SK-N-SH (cell line): ENCODE data around the gene IGF2. TPM values are rescaled to one million over a fixed set of nuclear protein-coding genes. Genes with fewer than 3 reads are reported as not detected.

Experiments
- CTCF ChIA-PET: fragments of 300-600, 350-600 bp; formaldehyde crosslinking; extraction: SDS; loops from one replicate; lab custom pipeline; 2021; lab: Yijun Ruan, JAX
- POLR2A ChIA-PET: fragments of 350-600 bp; sonication (Branson Sonifier 250); formaldehyde crosslinking; extraction: SDS; loops from one replicate; lab custom pipeline; 2020; ENCODE audit warnings: antibody characterized with exemption, inconsistent platforms; lab: Yijun Ruan, JAX
- DNase-seq: peaks from one replicate; pipeline ENCODE4 v3.0.0; 2012
- H2AFZ ChIP-seq: fragments of 200-600 bp; sonication (generic); 2 replicates; pipeline ENCODE4 v1.8.1; 2016; ENCODE audit warnings: antibody characterized with exemption, mild to moderate bottlenecking, low read depth
- H3F3A ChIP-seq: fragments of 200-600 bp; sonication (generic); replicated peaks from 2 replicates; pipeline ENCODE3; 2016; ENCODE audit warnings: antibody characterized with exemption, mild to moderate bottlenecking; ENCODE audit not compliant: insufficient read depth
- H3K27ac ChIP-seq, 2 experiments: fragments of 200-500 bp in 1 of 2; fragments of 200-600 bp in 1 of 2; sonication (Bioruptor generic) in 1 of 2; sonication (generic), shearing (Covaris generic) in 1 of 2; 2 replicates each; pipeline versions ENCODE4 v1.5.1 to v1.6.1; 2014 to 2016; ENCODE audit warnings: low read depth in 2 of 2, inconsistent platforms in 1 of 2, low read length in 1 of 2, mild to moderate bottlenecking in 1 of 2, mixed read lengths in 1 of 2
- H3K27me3 ChIP-seq: fragments of 200-600 bp; sonication (generic), shearing (Covaris generic); 2 replicates; pipeline ENCODE4 v1.6.1; 2016; ENCODE audit warnings: mixed run types; ENCODE audit not compliant: insufficient read depth
- H3K36me3 ChIP-seq, 2 experiments: fragments of 200-500 bp in 1 of 2; fragments of 200-600 bp in 1 of 2; sonication (Bioruptor generic) in 1 of 2; sonication (generic) in 1 of 2; replicated peaks in 1 of 2; 2 replicates each; pipeline versions ENCODE3 to v1.5.1; 2014 to 2016; ENCODE audit warnings: low read length in 1 of 2, mild to moderate bottlenecking in 1 of 2; ENCODE audit not compliant: insufficient read depth in 2 of 2, control insufficient read depth in 1 of 2
- H3K4me1 ChIP-seq, 2 experiments: fragments of 200-500 bp in 1 of 2; fragments of 200-600 bp in 1 of 2; sonication (Bioruptor generic) in 1 of 2; sonication (generic), shearing (Covaris generic) in 1 of 2; 2 replicates each; pipeline versions ENCODE4 v1.5.1 to v1.6.1; 2014 to 2016; ENCODE audit warnings: low read depth in 1 of 2, low read length in 1 of 2, mixed run types in 1 of 2; ENCODE audit not compliant: insufficient read depth in 2 of 2, control insufficient read depth in 1 of 2
- H3K4me2 ChIP-seq: fragments of 200-600 bp; sonication (generic), shearing (Covaris generic); 2 replicates; pipeline ENCODE4 v1.6.1; 2017; ENCODE audit warnings: mixed run types
- H3K4me3 ChIP-seq, 2 experiments: fragments of 200-500 bp in 1 of 2; fragments of 200-600 bp in 1 of 2; sonication (Bioruptor generic) in 1 of 2; sonication (generic), shearing (Covaris generic) in 1 of 2; 2 replicates each; pipeline versions ENCODE4 v1.5.1 to v1.8.1; 2014 to 2016; ENCODE audit warnings: low read depth in 2 of 2, inconsistent platforms in 1 of 2, low read length in 1 of 2, mild to moderate bottlenecking in 1 of 2, mixed read lengths in 1 of 2, moderate library complexity in 1 of 2
- H3K79me2 ChIP-seq: fragments of 200-600 bp; sonication (generic); 2 replicates; pipeline ENCODE4 v1.8.1; 2017; ENCODE audit warnings: mild to moderate bottlenecking; ENCODE audit not compliant: insufficient read depth
- H3K9ac ChIP-seq: fragments of 200-600 bp; sonication (generic); 2 replicates; pipeline ENCODE4 v1.6.1; 2017; ENCODE audit warnings: mixed run types
- H3K9me2 ChIP-seq: fragments of 200-600 bp; sonication (generic); 2 replicates; pipeline ENCODE4 v1.6.1; 2017; ENCODE audit warnings: mixed run types
- H3K9me3 ChIP-seq: fragments of 200-600 bp; sonication (generic); 2 replicates; pipeline ENCODE4 v1.6.1; 2017; ENCODE audit warnings: mixed run types, mild to moderate bottlenecking, moderate library complexity
- H4K20me1 ChIP-seq: fragments of 200-600 bp; sonication (generic); 2 replicates; pipeline ENCODE4 v1.6.1; 2017; ENCODE audit warnings: mild to moderate bottlenecking, mixed run types; ENCODE audit not compliant: insufficient read depth
- CHD2 ChIP-seq: fragments of 150-350 bp; IDR thresholded peaks from 2 replicates; pipeline ENCODE4 v1.6.1; 2018; ENCODE audit warnings: low read length; ENCODE audit not compliant: partially characterized antibody
- EZH2phosphoT487 ChIP-seq: fragments of 200-600 bp; sonication (generic); IDR thresholded peaks from 2 replicates; pipeline ENCODE4 v1.6.1; 2017; ENCODE audit warnings: low read depth, mixed run types, mild to moderate bottlenecking, antibody characterized with exemption, moderate library complexity, borderline replicate concordance
- FOSL2 ChIP-seq: IDR thresholded peaks from 2 replicates; pipeline ENCODE4 v1.4.0; 2012; ENCODE audit warnings: low read depth, mild to moderate bottlenecking, moderate library complexity, borderline replicate concordance
- FOXJ3 ChIP-seq: sonication (generic); formaldehyde crosslinking; IDR thresholded peaks from 2 replicates; pipeline ENCODE4 v1.5.1; 2020; ENCODE audit warnings: mild to moderate bottlenecking, missing genetic modification reagents
- FOXM1 ChIP-seq: IDR thresholded peaks from 2 replicates; pipeline ENCODE4 v1.4.0; 2012; ENCODE audit warnings: low read depth, mild to moderate bottlenecking
- GABPA ChIP-seq: IDR thresholded peaks from 2 replicates; pipeline ENCODE4 v1.4.0; 2012; ENCODE audit warnings: low read depth, mild to moderate bottlenecking
- GATA2 ChIP-seq: sonication (generic); formaldehyde crosslinking; IDR thresholded peaks from 2 replicates; pipeline ENCODE4 v1.5.0; 2020; ENCODE audit warnings: mild to moderate bottlenecking, missing genetic modification reagents
- IRF3 ChIP-seq: fragments of 150-350 bp; IDR thresholded peaks from 2 replicates; pipeline ENCODE4 v1.6.1; 2016; ENCODE audit warnings: mild to moderate bottlenecking, low read depth, low read length
- JUND ChIP-seq: IDR thresholded peaks from 2 replicates; pipeline ENCODE4 v1.4.0; 2012
- NRF1 ChIP-seq: IDR thresholded peaks from 2 replicates; pipeline ENCODE4 v1.6.1; 2012; ENCODE audit warnings: low read depth, mild to moderate bottlenecking, low read length
- POLR2AphosphoS5 ChIP-seq: IDR thresholded peaks from 2 replicates; pipeline ENCODE4 v1.6.1; 2012; ENCODE audit warnings: low read depth, low read length
- RAD21 ChIP-seq: IDR thresholded peaks from 2 replicates; pipeline ENCODE4 v1.6.1; 2012; ENCODE audit warnings: mild to moderate bottlenecking, low read length
- RFX5 ChIP-seq: IDR thresholded peaks from 2 replicates; pipeline ENCODE4 v1.6.1; 2012; ENCODE audit warnings: mild to moderate bottlenecking, improper control_type of control experiment, low read length
- RXRA ChIP-seq: IDR thresholded peaks from 2 replicates; pipeline ENCODE4 v1.4.0; 2012; ENCODE audit warnings: low read depth, mild to moderate bottlenecking, borderline replicate concordance
- TCF12 ChIP-seq: IDR thresholded peaks from 2 replicates; pipeline ENCODE4 v1.4.0; 2012
- TEAD4 ChIP-seq: IDR thresholded peaks from 2 replicates; pipeline ENCODE4 v1.4.0; 2012; ENCODE audit warnings: mild to moderate bottlenecking, borderline replicate concordance; ENCODE audit not compliant: insufficient read depth
- USF2 ChIP-seq: fragments of 150-350 bp; IDR thresholded peaks from 2 replicates; pipeline ENCODE4 v1.6.1; 2017; ENCODE audit warnings: antibody characterized with exemption, low read length, low read depth, borderline replicate concordance
- YY1 ChIP-seq: IDR thresholded peaks from 2 replicates; pipeline ENCODE4 v1.4.0; 2012; ENCODE audit warnings: low read depth, mild to moderate bottlenecking
- WGBS: methylation state at CpG from one replicate; pipeline ENCODE4 v1.1.6; 2017; ENCODE audit warnings: low lambda C conversion rate; 5-methylcytosine and 5-hydroxymethylcytosine counted together
- polyA plus RNA-seq, 3 experiments: library from polyadenylated mRNA; depleted of rRNA; stranded (reverse); fragments of >200 nt; gene quantifications; 2 replicates each; pipeline ENCODE4 v1.2.3, GENCODE V29; 2012
- TF ChIP-seq, protein P1 (sequence below): IDR thresholded peaks from 2 replicates; pipeline ENCODE4 v1.4.0; 2012; ENCODE audit warnings: low read depth
- TF ChIP-seq, protein P2 (sequence below): IDR thresholded peaks from 2 replicates; pipeline ENCODE4 v1.6.1; 2012; ENCODE audit warnings: mild to moderate bottlenecking, low read depth, low read length, moderate library complexity

IGF2 gene
- polyA plus RNA-seq, 1 of the 3 experiments (the other 2 are of a cell fraction): 0.05 TPM

GRCh38 chr11:2169626-2170570 is 30.7 kb upstream of the IGF2 start:
- Histone ChIP-seq H3K4me1 (peaks cover 0 to 42% of the 10 kb centered on the region in 2 experiments; a peak in 1 of 4 replicates), H3K9me2 (no peaks in the 10 kb centered on the region), H3K4me2 (no peak overlapping the region), H3K27ac (peak overlapping the region in 1 of 2 experiments; percentile 71; a peak in 1 of 4 replicates), H3K9me3 (no peaks in the 10 kb centered on the region), H3K79me2 (no peaks in the 10 kb centered on the region), H2AFZ (no peak overlapping the region), H3K36me3 (no peaks in the 10 kb centered on the region), H4K20me1 (no peaks in the 10 kb centered on the region), H3K9ac (no peak overlapping the region), H3K4me3 (no peak overlapping the region), H3F3A (no peaks in the 10 kb centered on the region), H3K27me3 (no peaks in the 10 kb centered on the region)
- TF ChIP-seq POLR2AphosphoS5 (no peak), GATA2 (CRISPR knock-in tag) (no peak), GABPA (no peak), FOXJ3 (CRISPR knock-in tag) (no peak), JUND (no peak), FOSL2 (no peak), RXRA (no peak), EZH2phosphoT487 (no peak), IRF3 (no peak), CHD2 (no peak), RFX5 (no peak), YY1 (no peak)
- TF ChIP-seq, protein P1, sequence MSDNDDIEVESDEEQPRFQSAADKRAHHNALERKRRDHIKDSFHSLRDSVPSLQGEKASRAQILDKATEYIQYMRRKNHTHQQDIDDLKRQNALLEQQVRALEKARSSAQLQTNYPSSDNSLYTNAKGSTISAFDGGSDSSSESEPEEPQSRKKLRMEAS: no peak
- POLR2A ChIA-PET: interaction anchor here (1.6 kb wide), 1 partner anchor 24 kb away, joined by 8 read pairs; no protein-coding TSS in a partner anchor
- CTCF ChIA-PET: interaction anchor here (0.7 to 14.7 kb wide), 10 partner anchors 9 to 517 kb away, joined by 3 to 253 read pairs (median 4); partner anchors contain the start of gene INS
- 70% methylated on average over 24 of the region's 45 CpGs for WGBS
- DNase-seq: peak; percentile 66

DNA sequence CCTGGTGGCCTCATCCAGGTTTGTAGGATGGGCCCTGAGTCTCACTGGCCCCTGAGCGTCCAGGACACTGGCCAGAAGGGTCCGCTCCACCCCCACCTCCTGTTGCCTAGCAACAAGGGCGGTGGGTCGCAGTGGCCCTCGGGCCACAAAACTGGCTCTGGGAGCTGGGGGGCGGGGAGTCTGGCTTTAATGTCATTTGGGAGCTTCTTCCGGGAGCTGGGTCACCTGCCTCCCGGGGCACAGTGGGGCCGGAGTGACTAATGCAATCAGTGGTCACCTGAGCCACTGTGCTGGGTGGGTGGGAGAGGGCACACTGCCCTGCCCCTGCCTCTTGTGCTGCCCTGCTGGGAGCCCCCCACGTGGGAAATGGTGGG is 29.8 kb upstream of the IGF2 start:
- no peaks in the 10 kb centered on the region for H4K20me1 ChIP-seq
- no peaks in the 10 kb centered on the region for H3K36me3 ChIP-seq
- H3K27ac ChIP-seq: peak overlapping the region in 1 of 2 experiments; percentile 71; a peak in 1 of 4 replicates
- peaks cover 0 to 42% of the 10 kb centered on the region in 2 experiments; a peak in 1 of 4 replicates for H3K4me1 ChIP-seq
- no peaks in the 10 kb centered on the region for H3K9me3 ChIP-seq
- H3K27me3 ChIP-seq: no peaks in the 10 kb centered on the region
- no peaks in the 10 kb centered on the region for H3K79me2 ChIP-seq
- H3K9ac ChIP-seq: no peak overlapping the region
- H3K4me2 ChIP-seq: no peak overlapping the region
- no peaks in the 10 kb centered on the region for H3K9me2 ChIP-seq
- WGBS: no CpG with 5 or more reads among the region's 10 CpGs
- ChIA-PET CTCF (interaction anchor here (0.7 to 14.7 kb wide), 4 partner anchors 14 to 251 kb away, joined by 3 to 253 read pairs (median 12); partner anchors contain the start of gene INS), POLR2A (interaction anchor here (1.6 kb wide), 2 partner anchors 17 to 25 kb away, joined by 4 to 8 read pairs; no protein-coding TSS in a partner anchor)
- DNase-seq: peak; percentile 85
- H3F3A ChIP-seq: no peaks in the 10 kb centered on the region
- no peak overlapping the region for H3K4me3 ChIP-seq
- no peak overlapping the region for H2AFZ ChIP-seq
- TF ChIP-seq USF2: no peak
- no peak for TF ChIP-seq GATA2 (CRISPR knock-in tag)
- no peak for TF ChIP-seq NRF1
- TF ChIP-seq TCF12: no peak
- TF ChIP-seq, protein P2, sequence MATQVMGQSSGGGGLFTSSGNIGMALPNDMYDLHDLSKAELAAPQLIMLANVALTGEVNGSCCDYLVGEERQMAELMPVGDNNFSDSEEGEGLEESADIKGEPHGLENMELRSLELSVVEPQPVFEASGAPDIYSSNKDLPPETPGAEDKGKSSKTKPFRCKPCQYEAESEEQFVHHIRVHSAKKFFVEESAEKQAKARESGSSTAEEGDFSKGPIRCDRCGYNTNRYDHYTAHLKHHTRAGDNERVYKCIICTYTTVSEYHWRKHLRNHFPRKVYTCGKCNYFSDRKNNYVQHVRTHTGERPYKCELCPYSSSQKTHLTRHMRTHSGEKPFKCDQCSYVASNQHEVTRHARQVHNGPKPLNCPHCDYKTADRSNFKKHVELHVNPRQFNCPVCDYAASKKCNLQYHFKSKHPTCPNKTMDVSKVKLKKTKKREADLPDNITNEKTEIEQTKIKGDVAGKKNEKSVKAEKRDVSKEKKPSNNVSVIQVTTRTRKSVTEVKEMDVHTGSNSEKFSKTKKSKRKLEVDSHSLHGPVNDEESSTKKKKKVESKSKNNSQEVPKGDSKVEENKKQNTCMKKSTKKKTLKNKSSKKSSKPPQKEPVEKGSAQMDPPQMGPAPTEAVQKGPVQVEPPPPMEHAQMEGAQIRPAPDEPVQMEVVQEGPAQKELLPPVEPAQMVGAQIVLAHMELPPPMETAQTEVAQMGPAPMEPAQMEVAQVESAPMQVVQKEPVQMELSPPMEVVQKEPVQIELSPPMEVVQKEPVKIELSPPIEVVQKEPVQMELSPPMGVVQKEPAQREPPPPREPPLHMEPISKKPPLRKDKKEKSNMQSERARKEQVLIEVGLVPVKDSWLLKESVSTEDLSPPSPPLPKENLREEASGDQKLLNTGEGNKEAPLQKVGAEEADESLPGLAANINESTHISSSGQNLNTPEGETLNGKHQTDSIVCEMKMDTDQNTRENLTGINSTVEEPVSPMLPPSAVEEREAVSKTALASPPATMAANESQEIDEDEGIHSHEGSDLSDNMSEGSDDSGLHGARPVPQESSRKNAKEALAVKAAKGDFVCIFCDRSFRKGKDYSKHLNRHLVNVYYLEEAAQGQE: no peak
- no peak for TF ChIP-seq YY1
- TF ChIP-seq IRF3: no peak
- no peak for TF ChIP-seq TEAD4
- no peak for TF ChIP-seq RAD21
- TF ChIP-seq FOXM1: no peak
